ENCODE measurements around the gene CABP7.

- TF ChIP-seq POLR2AphosphoS5 (IDR thresholded peaks at IDR 0.05; ENCODE audit: insufficient read depth, low read depth, low read length) (no peak), CTCF (IDR thresholded peaks at IDR 0.05; ENCODE audit: extremely low read depth in 1 of 2, insufficient read depth in 1 of 2, low read depth in 1 of 2, low read length in 2 of 2) (no peak)
Measured at GRCh38 chr22:29726106-29726505, 6.3 kb downstream of the CABP7 start.

All from endothelial cell of umbilical vein (primary cell).